Sigmoid colon (tissue), 7 donors: ENCODE results near the gene SLC25A27. TPM values are rescaled to one million over a fixed set of nuclear protein-coding genes. Genes with fewer than 3 reads are reported as not detected.

Experiments used
- DNase-seq: peaks from one replicate; pipeline ENCODE4 v3.0.0-alpha.2; 2019
- H3K27ac ChIP-seq, 4 donors: fragments of 200-600 bp; sonication (generic); one replicate each; pipeline ENCODE4 v1.5.1; 2016 to 2019; ENCODE audit warnings: mild to moderate bottlenecking in 1 of 4
- H3K27me3 ChIP-seq, 3 donors: fragments of 200-600 bp; sonication (generic); one replicate each; pipeline ENCODE4 v1.5.1; 2019; ENCODE audit warnings: mild to moderate bottlenecking in 1 of 3
- H3K36me3 ChIP-seq, 4 donors: fragments of 200-600 bp; sonication (generic); one replicate each; pipeline ENCODE4 v1.5.1; 2016 to 2019
- H3K4me1 ChIP-seq, 4 donors: fragments of 200-600 bp; sonication (generic); one replicate each; pipeline ENCODE4 v1.5.1; 2017 to 2019
- H3K4me3 ChIP-seq, 4 donors: fragments of 200-600 bp; sonication (generic); one replicate each; pipeline ENCODE4 v1.5.1; 2017 to 2019; ENCODE audit warnings: mild to moderate bottlenecking in 2 of 4, moderate library complexity in 1 of 4
- H3K9me3 ChIP-seq, 4 donors: fragments of 200-600 bp in 3 of 4; sonication (generic) in 3 of 4; one replicate each; pipeline versions ENCODE4 v1.5.1 to v1.6.1; 2013 to 2019
- CTCF ChIP-seq, 4 experiments: fragments of 450-650 bp in 3 of 4; fragments of 200-600 bp in 1 of 4; IDR thresholded peaks; one replicate each; pipeline ENCODE4 v1.5.1; 2016 to 2019; ENCODE audit warnings: antibody characterized with exemption in 4 of 4, mild to moderate bottlenecking in 3 of 4, moderate library complexity in 2 of 4
- EP300 ChIP-seq, 4 donors: sonication (generic); formaldehyde crosslinking; IDR thresholded peaks; one replicate each; pipeline ENCODE4 v1.6.1; 2017; ENCODE audit warnings: antibody characterized with exemption in 4 of 4
- POLR2A ChIP-seq, 2 donors: fragments of 450-650 bp; IDR thresholded peaks; one replicate each; pipeline ENCODE4 v1.6.1; 2016; ENCODE audit warnings: antibody characterized with exemption in 2 of 2, mild to moderate bottlenecking in 2 of 2, moderate library complexity in 2 of 2
- POLR2AphosphoS5 ChIP-seq, 4 donors: sonication (generic); formaldehyde crosslinking; IDR thresholded peaks; one replicate each; pipeline ENCODE4 v1.6.1; 2017; ENCODE audit warnings: antibody characterized with exemption in 4 of 4
- WGBS, 2 donors: extraction: QIAGEN DNeasy Blood & Tissue Kit; methylation state at CpG; one replicate each; pipeline ENCODE4 v1.1.7; 2013; 5-methylcytosine and 5-hydroxymethylcytosine counted together
- intact Hi-C: fragments of 100-400 bp; cut with DNase I; formaldehyde crosslinking; loops from one replicate; pipeline ENCODE4 v1.15.1; 2023
- polyA plus RNA-seq, 3 donors: library from polyadenylated mRNA; stranded (reverse); fragments of 200-250 nt; gene quantifications; one replicate each; pipeline ENCODE4 v1.2.3, GENCODE V29; 2013
- total RNA-seq, 4 donors: library from RNA; depleted of rRNA; stranded (reverse); fragments of >200 nt; gene quantifications; one replicate each; pipeline ENCODE4 v1.1.0, GENCODE V29; 2016
- donor health status: healthy with polysubstance abuse.
- donor health status: Bipolar disorder and iron deficiency.
- donor health status: healthy.

Gene SLC25A27
- total and polyA plus RNA-seq, 7 donors, result 4.2 to 54.6 (median 30.8) TPM; not detected in 1

GRCh38 chr6:46667377-46667776 lies 14.6 kb downstream of the SLC25A27 start:
- 93 to 95% methylated on average over 2 of the region's 2 CpGs for WGBS, 2 donors
- H3K27me3 ChIP-seq, result no peaks in the 10 kb centered on the region
- H3K4me3 ChIP-seq, result no peak overlapping the region
- no peak for TF ChIP-seq EP300 (IDR thresholded peaks at IDR 0.05)
- no peak for TF ChIP-seq CTCF (IDR thresholded peaks at IDR 0.05)
- TF ChIP-seq POLR2A (IDR thresholded peaks at IDR 0.05), result no peak
- no peak for TF ChIP-seq POLR2AphosphoS5 (IDR thresholded peaks at IDR 0.05)
- H3K4me1 ChIP-seq, result no peaks in the 10 kb centered on the region
- peaks cover 0 to 61% (median 11%) of the 10 kb centered on the region in 4 donors for H3K36me3 ChIP-seq
- DNase-seq, result no peak
- H3K27ac ChIP-seq, result no peak overlapping the region
- H3K9me3 ChIP-seq, result no peaks in the 10 kb centered on the region
- intact Hi-C loops, result no loop called here

- Histone ChIP-seq H3K4me1 (no peaks in the 10 kb centered on the region), H3K36me3 (peaks cover 0 to 79% (median 6%) of the 10 kb centered on the region in 4 donors), H3K4me3 (no peak overlapping the region), H3K9me3 (no peaks in the 10 kb centered on the region), H3K27ac (no peak overlapping the region), H3K27me3 (no peaks in the 10 kb centered on the region)
- no peak for DNase-seq
- no peak for TF ChIP-seq POLR2AphosphoS5 (IDR thresholded peaks at IDR 0.05)
- TF ChIP-seq POLR2A (IDR thresholded peaks at IDR 0.05), result no peak
- no peak for TF ChIP-seq CTCF (IDR thresholded peaks at IDR 0.05)
- no peak for TF ChIP-seq EP300 (IDR thresholded peaks at IDR 0.05)
- intact Hi-C loops, result no loop called here
- WGBS, 2 donors, result 85 to 92% methylated on average over 1 of the region's 1 CpG
Measured at GRCh38 chr6:46674410-46674809, 21.6 kb downstream of the SLC25A27 start.

GRCh38 chr6:46676604-46677313 lies 24.0 kb downstream of the SLC25A27 start:
- 88 to 91% methylated on average over 6 of the region's 6 CpGs for WGBS, 2 donors
- no peak for DNase-seq
- intact Hi-C loops, result no loop called here
- Histone ChIP-seq H3K4me1 (no peaks in the 10 kb centered on the region), H3K36me3 (peaks cover 0 to 59% (median 0%) of the 10 kb centered on the region in 4 donors), H3K27me3 (no peaks in the 10 kb centered on the region), H3K4me3 (no peak overlapping the region), H3K27ac (no peak overlapping the region), H3K9me3 (no peaks in the 10 kb centered on the region)
- TF ChIP-seq POLR2A (IDR thresholded peaks at IDR 0.05) (no peak), EP300 (IDR thresholded peaks at IDR 0.05) (no peak), POLR2AphosphoS5 (IDR thresholded peaks at IDR 0.05) (no peak), CTCF (IDR thresholded peaks at IDR 0.05) (no peak)

GRCh38 chr6:46677314-46677654 lies 24.5 kb downstream of the SLC25A27 start:
- Histone ChIP-seq H3K27ac (no peak overlapping the region), H3K4me3 (no peak overlapping the region), H3K27me3 (no peaks in the 10 kb centered on the region), H3K36me3 (peaks cover 0 to 54% (median 0%) of the 10 kb centered on the region in 4 donors), H3K4me1 (no peaks in the 10 kb centered on the region), H3K9me3 (no peaks in the 10 kb centered on the region)
- TF ChIP-seq EP300 (IDR thresholded peaks at IDR 0.05), result no peak
- TF ChIP-seq POLR2A (IDR thresholded peaks at IDR 0.05), result no peak
- no peak for TF ChIP-seq CTCF (IDR thresholded peaks at IDR 0.05)
- TF ChIP-seq POLR2AphosphoS5 (IDR thresholded peaks at IDR 0.05), result no peak
- no peak for DNase-seq
- intact Hi-C loops, result no loop called here
- WGBS, 2 donors, result 78 to 81% methylated on average over 4 of the region's 4 CpGs

- TF ChIP-seq CTCF (IDR thresholded peaks at IDR 0.05), result no peak
- no peak for TF ChIP-seq EP300 (IDR thresholded peaks at IDR 0.05)
- no peak for TF ChIP-seq POLR2A (IDR thresholded peaks at IDR 0.05)
- TF ChIP-seq POLR2AphosphoS5 (IDR thresholded peaks at IDR 0.05), result no peak
- whole genome bisulfite sequencing, 2 donors, result 81 to 85% methylated on average over 4 of the region's 4 CpGs
- no peaks in the 10 kb centered on the region for H3K36me3 ChIP-seq
- H3K27ac ChIP-seq, result no peak overlapping the region
- H3K9me3 ChIP-seq, result no peaks in the 10 kb centered on the region
- no peaks in the 10 kb centered on the region for H3K4me1 ChIP-seq
- no peak for DNase-seq
- no peak overlapping the region for H3K4me3 ChIP-seq
- intact Hi-C loops, result no loop called here
- no peaks in the 10 kb centered on the region for H3K27me3 ChIP-seq
Measured at GRCh38 chr6:46684771-46685170, 32.0 kb downstream of the SLC25A27 start.
